Lower leg skin (tissue), 3 donors: Measurements from ENCODE around the gene MTMR2.

Experiments
- CTCF ChIP-seq, 3 donors: fragments of 450-650 bp; IDR thresholded peaks; one replicate each; pipeline ENCODE4 v1.5.1; 2016; ENCODE audit warnings: antibody characterized with exemption in 3 of 3, mild to moderate bottlenecking in 3 of 3, moderate library complexity in 2 of 3
- POLR2A ChIP-seq, 2 donors: fragments of 450-650 bp; IDR thresholded peaks; one replicate each; pipeline ENCODE4 v1.6.1; 2016 to 2017; ENCODE audit warnings: antibody characterized with exemption in 2 of 2, mild to moderate bottlenecking in 1 of 2, moderate library complexity in 1 of 2

- TF ChIP-seq CTCF (IDR thresholded peaks at IDR 0.05) (no peak), POLR2A (IDR thresholded peaks at IDR 0.05) (no peak)
Observed at GRCh38 chr11:95816037-95816436, 107.9 kb downstream of the MTMR2 start.
